ENCODE measurements around the gene ESYT1. TPM values are rescaled to one million over a fixed set of nuclear protein-coding genes. Genes with fewer than 3 reads are reported as not detected.
A peak's percentile ranks its signal among the peaks of the same experiment; 100 is the strongest.

Gene ESYT1
- total RNA-seq, 1 donor from 2014 or later: 119 TPM

DNA sequence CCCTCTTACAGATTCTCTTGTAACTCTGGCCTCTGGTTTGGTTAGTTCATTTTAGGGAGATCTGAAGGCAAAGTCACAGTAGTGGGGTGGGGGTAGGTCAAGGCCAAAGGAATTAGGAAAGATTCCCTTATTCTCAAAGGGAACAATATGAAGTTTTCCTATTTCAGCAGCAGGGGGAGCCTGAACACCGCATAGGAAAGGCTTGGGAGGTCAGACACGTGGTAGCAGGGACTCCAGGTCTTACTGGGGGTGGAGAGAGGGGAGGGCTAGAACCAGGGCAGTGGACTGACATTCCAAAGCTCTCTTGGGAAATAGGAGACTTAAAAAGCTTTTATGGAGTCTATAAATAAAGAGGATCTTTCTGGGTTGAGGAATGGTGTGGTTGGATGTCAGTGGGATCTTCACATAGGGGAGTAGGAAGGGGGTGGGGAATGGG is 8.7 kb upstream of the ESYT1 start:
- peak overlapping the region in 1 of 2 donors; percentile 77 for H3K4me3 ChIP-seq
- intact Hi-C loops (cut with DNase I): loop anchor here (1.0 to 5.0 kb wide), 9 partner anchors 39 to 1403 kb away; partner anchors contain the start of genes ATP5F1B, CNPY2, DDIT3 and MBD6
- H3K9me3 ChIP-seq: no peaks in the 10 kb centered on the region
- no peaks in the 10 kb centered on the region for H3K27me3 ChIP-seq
- TF ChIP-seq, protein P1, sequence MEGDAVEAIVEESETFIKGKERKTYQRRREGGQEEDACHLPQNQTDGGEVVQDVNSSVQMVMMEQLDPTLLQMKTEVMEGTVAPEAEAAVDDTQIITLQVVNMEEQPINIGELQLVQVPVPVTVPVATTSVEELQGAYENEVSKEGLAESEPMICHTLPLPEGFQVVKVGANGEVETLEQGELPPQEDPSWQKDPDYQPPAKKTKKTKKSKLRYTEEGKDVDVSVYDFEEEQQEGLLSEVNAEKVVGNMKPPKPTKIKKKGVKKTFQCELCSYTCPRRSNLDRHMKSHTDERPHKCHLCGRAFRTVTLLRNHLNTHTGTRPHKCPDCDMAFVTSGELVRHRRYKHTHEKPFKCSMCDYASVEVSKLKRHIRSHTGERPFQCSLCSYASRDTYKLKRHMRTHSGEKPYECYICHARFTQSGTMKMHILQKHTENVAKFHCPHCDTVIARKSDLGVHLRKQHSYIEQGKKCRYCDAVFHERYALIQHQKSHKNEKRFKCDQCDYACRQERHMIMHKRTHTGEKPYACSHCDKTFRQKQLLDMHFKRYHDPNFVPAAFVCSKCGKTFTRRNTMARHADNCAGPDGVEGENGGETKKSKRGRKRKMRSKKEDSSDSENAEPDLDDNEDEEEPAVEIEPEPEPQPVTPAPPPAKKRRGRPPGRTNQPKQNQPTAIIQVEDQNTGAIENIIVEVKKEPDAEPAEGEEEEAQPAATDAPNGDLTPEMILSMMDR (IDR thresholded peaks at IDR 0.05): peak; percentile 74 to 86 (median 85)
- peak in 1 of 2 donors; percentile 88 for DNase-seq (ENCODE audit: low spot score in 2 of 2)
- peak overlapping the region; percentile 94 to 95 for H3K27ac ChIP-seq
- H3K36me3 ChIP-seq: peaks cover 13 to 32% of the 10 kb centered on the region in 2 donors
- H3K4me1 ChIP-seq: peaks cover 10 to 16% of the 10 kb centered on the region in 2 donors

DNA sequence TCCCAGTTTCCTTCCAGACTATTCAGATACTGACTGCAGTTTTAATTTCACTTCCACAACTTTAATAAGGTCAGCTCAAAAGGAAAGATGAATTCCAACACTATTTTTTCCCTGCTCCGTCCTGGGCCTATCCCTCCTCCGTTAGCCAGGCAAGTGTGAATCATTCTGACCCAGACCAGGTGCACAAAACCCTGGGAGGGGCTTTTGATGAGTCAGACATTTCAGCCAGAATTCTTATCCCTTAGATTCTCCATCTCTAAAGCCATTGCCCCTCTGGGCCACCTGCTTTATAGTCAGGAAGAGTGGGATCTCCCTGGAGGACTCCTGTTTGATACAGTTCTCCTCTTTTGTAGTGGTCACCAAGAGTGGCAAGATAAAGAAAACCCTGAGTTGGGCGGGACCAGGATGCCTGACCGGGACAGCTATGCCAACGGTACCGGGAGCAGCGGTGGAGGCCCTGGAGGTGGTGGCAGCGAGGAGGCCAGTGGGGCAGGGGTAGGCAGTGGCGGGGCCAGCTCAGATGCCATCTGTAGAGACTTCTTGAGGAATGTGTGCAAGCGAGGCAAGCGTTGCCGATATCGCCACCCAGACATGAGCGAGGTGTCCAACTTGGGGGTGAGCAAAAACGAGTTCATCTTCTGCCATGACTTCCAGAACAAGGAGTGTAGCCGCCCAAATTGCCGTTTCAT is 7.8 kb upstream of the ESYT1 start:
- H3K27ac ChIP-seq: peak overlapping the region; percentile 73 to 95

DNA sequence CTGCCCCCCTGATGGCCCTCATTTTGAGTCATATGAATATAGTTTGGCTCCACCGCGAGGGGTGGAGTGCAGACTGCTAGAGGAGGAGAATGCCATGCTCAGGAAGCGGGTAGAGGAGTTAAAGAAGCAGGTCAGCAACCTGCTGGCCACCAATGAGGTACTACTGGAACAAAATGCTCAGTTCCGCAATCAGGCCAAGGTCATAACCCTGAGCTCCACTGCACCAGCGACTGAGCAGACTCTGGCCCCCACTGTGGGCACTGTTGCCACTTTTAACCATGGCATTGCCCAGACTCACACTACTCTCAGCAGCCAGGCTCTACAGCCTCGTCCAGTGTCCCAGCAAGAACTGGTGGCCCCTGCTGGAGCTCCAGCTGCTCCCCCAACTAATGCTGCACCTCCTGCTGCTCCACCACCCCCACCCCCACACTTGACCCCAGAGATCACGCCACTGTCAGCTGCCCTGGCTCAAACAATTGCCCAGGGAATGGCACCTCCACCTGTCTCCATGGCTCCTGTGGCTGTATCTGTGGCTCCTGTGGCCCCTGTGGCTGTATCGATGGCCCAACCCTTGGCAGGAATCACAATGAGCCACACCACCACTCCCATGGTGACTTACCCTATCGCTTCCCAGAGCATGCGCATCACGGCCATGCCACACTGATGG is 6.7 kb upstream of the ESYT1 start:
- H3K4me1 ChIP-seq: peaks cover 12 to 14% of the 10 kb centered on the region in 2 donors
- H3K27ac ChIP-seq: no peak overlapping the region
- intact Hi-C loops (cut with DNase I): no loop called here
- no peak for DNase-seq (ENCODE audit: low spot score in 2 of 2)
- H3K9me3 ChIP-seq: no peaks in the 10 kb centered on the region
- no peaks in the 10 kb centered on the region for H3K27me3 ChIP-seq
- peaks cover 13 to 32% of the 10 kb centered on the region in 2 donors for H3K36me3 ChIP-seq
- TF ChIP-seq, protein P1 (IDR thresholded peaks at IDR 0.05): no peak
- no peak overlapping the region for H3K4me3 ChIP-seq

More for the DNA sequence above, 7.8 kb upstream of the ESYT1 start:
- intact Hi-C loops (cut with DNase I): no loop called here
- Histone ChIP-seq H3K4me1 (peaks cover 10 to 15% of the 10 kb centered on the region in 2 donors), H3K9me3 (no peaks in the 10 kb centered on the region), H3K4me3 (no peak overlapping the region), H3K36me3 (peaks cover 13 to 32% of the 10 kb centered on the region in 2 donors), H3K27me3 (no peaks in the 10 kb centered on the region)
- TF ChIP-seq, protein P1 (IDR thresholded peaks at IDR 0.05): no peak
- DNase-seq (ENCODE audit: low spot score in 2 of 2): no peak

DNA sequence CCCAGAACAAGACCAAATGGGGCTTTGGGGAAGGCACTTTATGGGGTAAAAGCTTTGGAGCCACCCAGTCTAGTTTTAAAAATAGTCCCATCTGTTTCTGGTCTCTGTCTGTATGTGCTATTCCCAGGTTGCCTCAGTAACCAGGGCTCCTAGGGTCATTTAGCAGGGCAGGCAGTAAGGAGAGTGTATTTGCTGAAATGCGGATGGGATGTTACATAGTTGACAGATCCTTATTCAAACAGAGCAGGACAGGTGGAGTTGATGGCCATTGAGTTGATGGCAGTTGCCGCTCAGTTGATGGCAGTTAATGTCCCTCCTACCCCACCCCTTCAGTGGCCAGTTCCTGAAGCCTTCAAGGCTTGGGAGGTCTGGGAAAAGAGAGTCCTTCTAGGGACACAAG is 5.4 kb upstream of the ESYT1 start:
- H3K4me1 ChIP-seq: peaks cover 19 to 26% of the 10 kb centered on the region in 2 donors
- TF ChIP-seq, protein P1 (IDR thresholded peaks at IDR 0.05): no peak
- H3K4me3 ChIP-seq: no peak overlapping the region
- H3K9me3 ChIP-seq: no peaks in the 10 kb centered on the region
- intact Hi-C loops (cut with DNase I): no loop called here
- H3K36me3 ChIP-seq: peaks cover 13 to 32% of the 10 kb centered on the region in 2 donors
- H3K27me3 ChIP-seq: no peaks in the 10 kb centered on the region
- H3K27ac ChIP-seq: no peak overlapping the region
- DNase-seq (ENCODE audit: low spot score in 2 of 2): no peak

DNA sequence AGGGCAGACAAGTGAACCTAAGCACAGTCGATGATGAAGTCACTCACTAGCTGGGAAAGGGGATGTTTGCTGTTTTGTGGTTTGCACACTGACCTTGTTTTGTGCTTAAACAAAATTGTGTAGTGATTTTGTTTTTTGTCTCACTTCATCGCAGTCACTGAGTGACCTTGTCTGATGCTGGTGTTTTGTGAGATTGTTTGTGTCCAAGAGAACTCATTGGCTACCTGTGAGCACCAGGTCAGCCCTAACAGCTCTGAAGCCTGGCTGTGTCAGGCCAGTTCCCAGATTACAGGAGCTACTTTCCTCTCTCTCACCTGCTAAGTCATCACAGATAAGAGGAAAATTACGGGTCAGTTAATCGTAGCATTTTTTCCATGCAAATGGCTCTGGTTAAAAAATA is 3.9 kb upstream of the ESYT1 start:
- no peaks in the 10 kb centered on the region for H3K27me3 ChIP-seq
- no peak overlapping the region for H3K27ac ChIP-seq
- no peaks in the 10 kb centered on the region for H3K9me3 ChIP-seq
- TF ChIP-seq, protein P1 (IDR thresholded peaks at IDR 0.05): no peak
- DNase-seq (ENCODE audit: low spot score in 2 of 2): no peak
- H3K4me3 ChIP-seq: no peak overlapping the region
- H3K36me3 ChIP-seq: peaks cover 13 to 32% of the 10 kb centered on the region in 2 donors
- peaks cover 15 to 20% of the 10 kb centered on the region in 2 donors for H3K4me1 ChIP-seq
- intact Hi-C loops (cut with DNase I): no loop called here
